ENCODE measurements around the gene PAM.

GRCh38 chr5:102853680-102854079 is 98.6 kb downstream of the PAM start:
- TF ChIP-seq ZNF70 (CRISPR knock-in tag; IDR thresholded peaks at IDR 0.05) (no peak), ZFP30 (CRISPR knock-in tag; IDR thresholded peaks at IDR 0.05) (no peak), RARB (CRISPR knock-in tag; IDR thresholded peaks at IDR 0.05) (no peak), ARNTL (CRISPR knock-in tag; IDR thresholded peaks at IDR 0.05; ENCODE audit: borderline replicate concordance, low read depth) (no peak), ZFP3 (CRISPR knock-in tag; IDR thresholded peaks at IDR 0.05) (no peak), PATZ1 (CRISPR knock-in tag; IDR thresholded peaks at IDR 0.05; ENCODE audit: borderline replicate concordance) (no peak), OSR1 (CRISPR knock-in tag; IDR thresholded peaks at IDR 0.05) (no peak), ZNF8 (CRISPR knock-in tag; IDR thresholded peaks at IDR 0.05) (no peak), CSDC2 (CRISPR knock-in tag; IDR thresholded peaks at IDR 0.05) (no peak), TSHZ2 (CRISPR knock-in tag; IDR thresholded peaks at IDR 0.05) (no peak)

Measured in SK-N-SH treated with all-trans-retinoic acid at 6 μM for 48 hours (cell line).